H1 (cell line): ENCODE measurements around the gene NOM1. TPM values are rescaled to one million over a fixed set of nuclear protein-coding genes. Genes with fewer than 3 reads are reported as not detected.

Experiments used
- ASH2L ChIP-seq: fragments of 200-600, 300-600 bp; sonication (generic); IDR thresholded peaks from one replicate; pipeline ENCODE4 v1.7.1; 2017; ENCODE audit warnings: low read length
- CBX5 ChIP-seq: fragments of 300-800, 300-1000 bp; sonication (generic); IDR thresholded peaks from 2 replicates; pipeline ENCODE4 v1.7.1; 2016; ENCODE audit warnings: antibody characterized with exemption, low read length, low read depth
- CTBP2 ChIP-seq: IDR thresholded peaks from 2 replicates; pipeline ENCODE4 v1.7.0; 2011; ENCODE audit warnings: borderline replicate concordance, mild to moderate bottlenecking, moderate library complexity, mixed read lengths, low read length; ENCODE audit not compliant: insufficient read depth, insufficient read length
- JUND ChIP-seq: IDR thresholded peaks from 2 replicates; pipeline ENCODE4 v1.6.1; 2011; ENCODE audit warnings: mild to moderate bottlenecking, improper control_type of control experiment, low read length
- KDM5A ChIP-seq: fragments of 200-600 bp; IDR thresholded peaks from 2 replicates; pipeline ENCODE4 v1.7.1; 2012; ENCODE audit warnings: mild to moderate bottlenecking, low read length, inconsistent platforms, mixed read lengths
- POLR2A ChIP-seq, 2 experiments: IDR thresholded peaks; 1 replicate in 1 of 2; 2 replicates in 1 of 2; pipeline ENCODE4 v1.6.1; 2011; ENCODE audit warnings: low read depth in 2 of 2, low read length in 2 of 2, mild to moderate bottlenecking in 2 of 2; ENCODE audit errors: control extremely low read depth in 1 of 2
- SP4 ChIP-seq: IDR thresholded peaks from 2 replicates; pipeline ENCODE4 v1.6.1; 2012; ENCODE audit warnings: low read length, inconsistent platforms
- TAF7 ChIP-seq: optimal IDR thresholded peaks from 2 replicates; pipeline ENCODE3; 2011; ENCODE audit warnings: low read depth, mild to moderate bottlenecking, inconsistent platforms, low read length, moderate library complexity, borderline replicate concordance
- polyA plus RNA-seq, 7 experiments: library from polyadenylated mRNA; depleted of rRNA in 3 of 7; stranded (reverse) in 5 of 7; unstranded in 2 of 7; fragments of >200 nt in 5 of 7; fragments of 200-250 nt in 2 of 7; gene quantifications; 1 replicate in 5 of 7; 2 replicates in 1 of 7; 4 replicates in 1 of 7; pipeline versions ENCODE4 v1.2.1 to v1.2.3, GENCODE V29; 2011 to 2013; ENCODE audit warnings: missing spikeins in 2 of 7, mixed read lengths in 2 of 7
- total RNA-seq: library from RNA; stranded (reverse); fragmentation: NEBNext Ultra II Directional; extraction: Animal tissue kit (Norgen Biotek cat#: 25700); gene quantifications from 2 replicates; pipeline ENCODE4 v1.2.1, GENCODE V29; 2021
- TF ChIP-seq, protein P1 (sequence below): fragments of 300-600 bp; sonication (generic); IDR thresholded peaks from 2 replicates; pipeline ENCODE4 v1.7.1; 2012; ENCODE audit warnings: low read length, moderate library complexity, mild to moderate bottlenecking, inconsistent platforms; ENCODE audit not compliant: insufficient replicate concordance
- TF ChIP-seq, protein P2 (sequence below): IDR thresholded peaks from 2 replicates; pipeline ENCODE4 v1.6.1; 2012; ENCODE audit warnings: inconsistent platforms

NOM1 gene
- total and polyA plus RNA-seq, 2 of the 8 experiments (the other 6 are each of a cell fraction or from before 2014, with no cell fraction given), result 10.6 to 29.1 TPM

DNA sequence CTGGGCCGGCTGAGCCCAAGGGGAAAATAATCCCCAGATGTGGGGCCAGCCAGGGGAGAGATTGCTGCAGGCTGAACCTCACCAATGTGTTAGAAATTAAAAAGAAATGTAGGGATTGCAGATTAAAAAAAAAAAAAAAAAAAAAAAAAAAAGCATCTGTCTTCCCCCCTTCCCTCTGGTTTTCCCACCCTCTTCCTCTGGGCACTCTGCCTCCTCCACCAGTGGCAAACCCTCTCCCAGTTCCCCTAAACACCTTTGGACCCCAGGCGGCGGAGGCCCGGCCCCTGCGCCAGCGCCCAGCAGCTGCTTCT lies 53.9 kb downstream of the NOM1 start (continued):
- TF ChIP-seq, protein P1, sequence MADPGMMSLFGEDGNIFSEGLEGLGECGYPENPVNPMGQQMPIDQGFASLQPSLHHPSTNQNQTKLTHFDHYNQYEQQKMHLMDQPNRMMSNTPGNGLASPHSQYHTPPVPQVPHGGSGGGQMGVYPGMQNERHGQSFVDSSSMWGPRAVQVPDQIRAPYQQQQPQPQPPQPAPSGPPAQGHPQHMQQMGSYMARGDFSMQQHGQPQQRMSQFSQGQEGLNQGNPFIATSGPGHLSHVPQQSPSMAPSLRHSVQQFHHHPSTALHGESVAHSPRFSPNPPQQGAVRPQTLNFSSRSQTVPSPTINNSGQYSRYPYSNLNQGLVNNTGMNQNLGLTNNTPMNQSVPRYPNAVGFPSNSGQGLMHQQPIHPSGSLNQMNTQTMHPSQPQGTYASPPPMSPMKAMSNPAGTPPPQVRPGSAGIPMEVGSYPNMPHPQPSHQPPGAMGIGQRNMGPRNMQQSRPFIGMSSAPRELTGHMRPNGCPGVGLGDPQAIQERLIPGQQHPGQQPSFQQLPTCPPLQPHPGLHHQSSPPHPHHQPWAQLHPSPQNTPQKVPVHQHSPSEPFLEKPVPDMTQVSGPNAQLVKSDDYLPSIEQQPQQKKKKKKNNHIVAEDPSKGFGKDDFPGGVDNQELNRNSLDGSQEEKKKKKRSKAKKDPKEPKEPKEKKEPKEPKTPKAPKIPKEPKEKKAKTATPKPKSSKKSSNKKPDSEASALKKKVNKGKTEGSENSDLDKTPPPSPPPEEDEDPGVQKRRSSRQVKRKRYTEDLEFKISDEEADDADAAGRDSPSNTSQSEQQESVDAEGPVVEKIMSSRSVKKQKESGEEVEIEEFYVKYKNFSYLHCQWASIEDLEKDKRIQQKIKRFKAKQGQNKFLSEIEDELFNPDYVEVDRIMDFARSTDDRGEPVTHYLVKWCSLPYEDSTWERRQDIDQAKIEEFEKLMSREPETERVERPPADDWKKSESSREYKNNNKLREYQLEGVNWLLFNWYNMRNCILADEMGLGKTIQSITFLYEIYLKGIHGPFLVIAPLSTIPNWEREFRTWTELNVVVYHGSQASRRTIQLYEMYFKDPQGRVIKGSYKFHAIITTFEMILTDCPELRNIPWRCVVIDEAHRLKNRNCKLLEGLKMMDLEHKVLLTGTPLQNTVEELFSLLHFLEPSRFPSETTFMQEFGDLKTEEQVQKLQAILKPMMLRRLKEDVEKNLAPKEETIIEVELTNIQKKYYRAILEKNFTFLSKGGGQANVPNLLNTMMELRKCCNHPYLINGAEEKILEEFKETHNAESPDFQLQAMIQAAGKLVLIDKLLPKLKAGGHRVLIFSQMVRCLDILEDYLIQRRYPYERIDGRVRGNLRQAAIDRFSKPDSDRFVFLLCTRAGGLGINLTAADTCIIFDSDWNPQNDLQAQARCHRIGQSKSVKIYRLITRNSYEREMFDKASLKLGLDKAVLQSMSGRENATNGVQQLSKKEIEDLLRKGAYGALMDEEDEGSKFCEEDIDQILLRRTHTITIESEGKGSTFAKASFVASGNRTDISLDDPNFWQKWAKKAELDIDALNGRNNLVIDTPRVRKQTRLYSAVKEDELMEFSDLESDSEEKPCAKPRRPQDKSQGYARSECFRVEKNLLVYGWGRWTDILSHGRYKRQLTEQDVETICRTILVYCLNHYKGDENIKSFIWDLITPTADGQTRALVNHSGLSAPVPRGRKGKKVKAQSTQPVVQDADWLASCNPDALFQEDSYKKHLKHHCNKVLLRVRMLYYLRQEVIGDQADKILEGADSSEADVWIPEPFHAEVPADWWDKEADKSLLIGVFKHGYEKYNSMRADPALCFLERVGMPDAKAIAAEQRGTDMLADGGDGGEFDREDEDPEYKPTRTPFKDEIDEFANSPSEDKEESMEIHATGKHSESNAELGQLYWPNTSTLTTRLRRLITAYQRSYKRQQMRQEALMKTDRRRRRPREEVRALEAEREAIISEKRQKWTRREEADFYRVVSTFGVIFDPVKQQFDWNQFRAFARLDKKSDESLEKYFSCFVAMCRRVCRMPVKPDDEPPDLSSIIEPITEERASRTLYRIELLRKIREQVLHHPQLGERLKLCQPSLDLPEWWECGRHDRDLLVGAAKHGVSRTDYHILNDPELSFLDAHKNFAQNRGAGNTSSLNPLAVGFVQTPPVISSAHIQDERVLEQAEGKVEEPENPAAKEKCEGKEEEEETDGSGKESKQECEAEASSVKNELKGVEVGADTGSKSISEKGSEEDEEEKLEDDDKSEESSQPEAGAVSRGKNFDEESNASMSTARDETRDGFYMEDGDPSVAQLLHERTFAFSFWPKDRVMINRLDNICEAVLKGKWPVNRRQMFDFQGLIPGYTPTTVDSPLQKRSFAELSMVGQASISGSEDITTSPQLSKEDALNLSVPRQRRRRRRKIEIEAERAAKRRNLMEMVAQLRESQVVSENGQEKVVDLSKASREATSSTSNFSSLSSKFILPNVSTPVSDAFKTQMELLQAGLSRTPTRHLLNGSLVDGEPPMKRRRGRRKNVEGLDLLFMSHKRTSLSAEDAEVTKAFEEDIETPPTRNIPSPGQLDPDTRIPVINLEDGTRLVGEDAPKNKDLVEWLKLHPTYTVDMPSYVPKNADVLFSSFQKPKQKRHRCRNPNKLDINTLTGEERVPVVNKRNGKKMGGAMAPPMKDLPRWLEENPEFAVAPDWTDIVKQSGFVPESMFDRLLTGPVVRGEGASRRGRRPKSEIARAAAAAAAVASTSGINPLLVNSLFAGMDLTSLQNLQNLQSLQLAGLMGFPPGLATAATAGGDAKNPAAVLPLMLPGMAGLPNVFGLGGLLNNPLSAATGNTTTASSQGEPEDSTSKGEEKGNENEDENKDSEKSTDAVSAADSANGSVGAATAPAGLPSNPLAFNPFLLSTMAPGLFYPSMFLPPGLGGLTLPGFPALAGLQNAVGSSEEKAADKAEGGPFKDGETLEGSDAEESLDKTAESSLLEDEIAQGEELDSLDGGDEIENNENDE, result no peak
- no peak for TF ChIP-seq CTBP2
- no peak for TF ChIP-seq POLR2A (IDR thresholded peaks at IDR 0.05; ENCODE audit: control extremely low read depth in 1 of 2, low read depth in 2 of 2, low read length in 2 of 2)
- TF ChIP-seq ASH2L, result no peak
- TF ChIP-seq CBX5, result no peak
- no peak for TF ChIP-seq JUND
- no peak for TF ChIP-seq SP4
- TF ChIP-seq, protein P2, sequence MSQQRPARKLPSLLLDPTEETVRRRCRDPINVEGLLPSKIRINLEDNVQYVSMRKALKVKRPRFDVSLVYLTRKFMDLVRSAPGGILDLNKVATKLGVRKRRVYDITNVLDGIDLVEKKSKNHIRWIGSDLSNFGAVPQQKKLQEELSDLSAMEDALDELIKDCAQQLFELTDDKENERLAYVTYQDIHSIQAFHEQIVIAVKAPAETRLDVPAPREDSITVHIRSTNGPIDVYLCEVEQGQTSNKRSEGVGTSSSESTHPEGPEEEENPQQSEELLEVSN, result no peak
- no peak for TF ChIP-seq TAF7
- no peak for TF ChIP-seq KDM5A
